GM18508 (cell line): ENCODE results near the gene SSX4.
"Not testable (repeated sequence)": the region's sequence is repeated elsewhere in the genome, so short reads cannot be mapped to it uniquely, and the experiment has no call there.

ENCODE experiments used
- ATAC-seq: cut with Tn5 transposase; IDR thresholded peaks from one replicate; pipeline ENCODE4 v1.9.1; 2021; ENCODE audit warnings: moderate number of reproducible peaks; ENCODE audit not compliant: insufficient read depth, unreplicated experiment

SSX4 gene

DNA sequence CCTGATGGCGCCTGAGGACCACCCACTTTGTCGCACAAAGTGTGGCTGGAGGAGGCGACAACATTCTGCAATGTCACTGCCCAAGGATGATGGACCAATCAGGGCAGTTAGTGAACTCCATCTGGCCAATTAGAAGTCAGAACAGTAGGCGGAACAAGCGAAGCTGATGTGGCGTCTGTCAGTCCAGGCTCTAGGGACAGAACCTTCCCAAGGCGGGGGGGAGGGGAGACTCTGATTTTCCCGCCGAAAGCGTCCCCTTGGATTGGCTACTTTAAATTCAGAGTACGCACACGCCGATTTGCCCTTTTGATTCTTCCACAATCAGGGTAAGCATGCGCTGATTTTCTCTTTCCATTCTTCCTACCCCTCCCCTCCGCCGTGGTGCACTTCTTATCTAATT lies at the start of gene SSX4:
SSX4 (plus strand) TSS at position 301 of the 400 bp plus-strand sequence. CDS start 515 bp downstream, outside the sequence.
- not testable (repeated sequence) for ATAC-seq

- ATAC-seq: not testable (repeated sequence)
Observed at GRCh38 chrX:48346059-48346458, 37.3 kb upstream of the SSX4 start.

DNA sequence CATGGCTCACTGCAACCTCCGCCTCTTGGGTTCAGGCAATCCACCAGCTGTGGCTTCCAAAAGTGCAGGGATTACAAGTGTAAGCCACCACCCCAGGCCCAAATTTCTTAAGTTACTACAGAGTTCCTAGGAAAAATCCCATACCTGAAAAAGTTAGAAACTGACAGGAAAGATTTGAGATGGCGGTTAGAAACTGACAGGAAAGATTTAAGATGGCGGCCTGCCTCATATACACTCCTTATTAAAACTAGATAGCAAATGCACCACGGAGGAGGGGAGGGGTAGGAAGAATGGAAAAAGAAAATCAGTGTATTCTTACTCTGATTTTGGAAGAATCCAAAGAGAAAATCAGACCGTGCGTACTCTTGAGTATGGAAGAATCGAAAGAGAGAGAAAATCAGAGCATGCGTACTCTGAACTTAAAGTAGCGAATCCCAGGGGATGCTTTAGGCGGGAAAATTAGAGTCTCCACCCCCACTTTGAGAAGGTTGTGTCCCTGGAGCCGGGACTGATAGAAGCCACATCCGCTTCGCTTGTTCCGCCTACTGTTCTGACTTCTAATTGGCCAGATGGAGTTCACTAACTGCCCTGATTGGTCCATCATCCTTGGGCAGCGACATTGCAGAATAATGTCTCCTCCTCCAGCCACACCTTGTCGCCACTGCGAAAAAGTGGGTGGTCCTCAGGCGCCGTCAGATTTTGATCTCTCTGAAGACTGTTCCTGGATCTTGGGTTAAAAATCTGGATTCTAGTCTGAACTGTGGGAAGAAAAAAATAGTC lies 26.8 kb upstream of the SSX4 start, which contains the start of gene SSX3:
SSX3 (minus strand) TSS at position 389 of the 780 bp plus-strand sequence. CDS start 1,454 bp downstream, outside the sequence.
- not testable (repeated sequence) for ATAC-seq

- no peak for ATAC-seq
Observed at GRCh38 chrX:48357681-48358080, 25.7 kb upstream of the SSX4 start.

DNA sequence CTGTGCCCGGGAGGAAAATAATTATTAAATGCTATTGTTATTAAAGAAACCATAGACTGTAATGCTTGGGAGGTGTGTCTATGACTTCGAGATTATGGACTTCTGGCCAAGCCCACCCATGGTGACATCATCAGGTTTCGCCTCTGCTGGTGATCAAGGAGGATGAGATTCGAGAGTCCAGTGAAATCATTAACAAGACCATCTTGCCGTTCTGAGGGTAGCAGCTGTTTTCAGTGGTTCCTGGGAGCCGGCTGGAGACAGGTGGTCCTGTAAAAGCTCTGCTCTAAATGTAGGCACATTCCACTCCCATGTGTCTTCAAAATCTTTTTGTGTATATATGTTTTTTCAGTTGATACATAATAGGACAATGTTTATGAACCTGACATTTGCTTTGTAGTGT lies 24.1 kb upstream of the SSX4 start:
- ATAC-seq: not testable (repeated sequence)

DNA sequence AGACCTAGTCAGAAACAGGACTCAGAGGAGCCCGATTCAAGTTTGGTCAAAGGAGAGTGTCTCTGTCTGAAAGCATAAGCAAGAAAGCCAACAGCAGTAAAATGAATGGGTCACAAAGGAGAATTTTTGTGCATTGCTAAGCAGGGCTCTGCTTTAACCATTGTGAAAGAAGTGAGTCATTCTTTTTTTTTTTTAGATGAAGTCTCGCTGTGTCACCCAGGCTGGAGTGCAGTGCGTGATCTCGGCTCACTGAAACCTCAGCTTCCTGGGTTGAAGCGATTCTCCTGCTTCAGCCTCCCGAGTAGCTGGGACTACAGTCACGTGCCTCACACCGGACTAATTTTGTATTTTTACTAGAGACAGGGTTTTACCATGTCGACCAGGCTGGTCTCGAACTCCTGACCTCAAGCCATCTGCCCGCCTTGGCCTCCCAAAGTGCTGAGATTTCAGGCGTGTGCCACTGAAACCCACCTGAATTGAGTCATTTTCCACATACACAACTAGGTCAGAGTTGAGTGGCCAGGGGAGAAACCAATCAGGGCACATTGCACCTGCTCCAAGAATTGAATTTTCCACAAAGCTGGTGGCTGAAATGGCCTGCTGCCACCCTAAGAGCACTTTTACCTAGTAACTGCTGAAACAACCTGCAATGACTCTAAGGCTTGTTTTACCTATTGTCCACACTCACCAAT lies 15.5 kb upstream of the SSX4 start:
- not testable (repeated sequence) for ATAC-seq

- ATAC-seq: not testable (repeated sequence)
Observed at GRCh38 chrX:48370408-48370807, 12.9 kb upstream of the SSX4 start.

- ATAC-seq: not testable (repeated sequence)
Observed at GRCh38 chrX:48396931-48397330, 13.6 kb downstream of the SSX4 start.

- not testable (repeated sequence) for ATAC-seq
Observed at GRCh38 chrX:48397825-48398224, 14.5 kb downstream of the SSX4 start.

GRCh38 chrX:48411860-48412259 lies 28.5 kb downstream of the SSX4 start, which contains the start of gene SSX4B:
SSX4B (minus strand) TSS chrX:48411960; CDS start chrX:48411372, 588 bp downstream.
- ATAC-seq: not testable (repeated sequence)

GRCh38 chrX:48427027-48427716 lies 43.8 kb downstream of the SSX4 start:
- ATAC-seq: not testable (repeated sequence)

DNA sequence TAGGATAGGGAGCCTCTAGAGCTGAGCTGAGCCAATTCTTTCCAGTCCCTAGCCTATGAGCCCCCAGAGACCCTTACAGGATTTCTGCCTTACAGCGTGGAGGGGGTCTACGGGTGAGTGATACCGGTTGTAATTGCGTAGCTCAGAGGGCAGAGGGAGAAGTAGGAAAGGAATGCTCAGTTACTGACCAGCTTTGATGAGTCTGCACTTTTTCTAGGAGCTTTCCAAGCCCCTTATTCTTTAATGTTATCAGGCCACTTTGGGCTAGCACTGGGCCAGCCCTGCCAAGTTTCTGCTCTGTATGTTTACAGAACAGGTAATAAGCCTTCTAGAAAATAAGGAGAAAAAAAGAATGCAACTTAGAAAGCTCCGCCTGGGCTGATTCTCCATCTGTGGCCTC lies 46.3 kb downstream of the SSX4 start:
- not testable (repeated sequence) for ATAC-seq

DNA sequence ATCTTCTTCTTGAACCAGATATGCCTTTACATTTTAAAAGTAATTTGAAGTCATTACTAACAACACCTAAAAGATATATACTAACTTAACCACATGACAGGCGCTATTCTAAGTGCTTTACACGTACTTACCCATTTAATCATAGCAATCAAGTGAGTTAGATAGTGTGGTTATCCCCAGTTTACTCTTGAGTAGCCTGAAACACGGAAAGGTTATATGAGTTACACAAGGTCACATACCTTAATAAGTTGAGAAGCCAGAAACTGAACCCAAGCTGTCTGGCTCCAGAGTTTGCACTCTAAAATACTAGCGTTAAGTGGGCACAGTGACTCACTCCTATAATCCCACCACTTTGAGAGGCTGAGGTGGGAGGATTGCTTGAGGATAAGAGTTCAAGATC lies 46.8 kb downstream of the SSX4 start:
- ATAC-seq: not testable (repeated sequence)

GRCh38 chrX:48433713-48434112 lies 50.4 kb downstream of the SSX4 start:
- not testable (repeated sequence) for ATAC-seq
